Stimulated activated CD4-positive, alpha-beta T cell treated with anti-CD3 and anti-CD28 coated beads, Interleukin-12 subunit alpha, Interleukin-12 subunit beta, amount 100 ng/mL, for 24 hours (primary cell): Measurements from ENCODE around the gene REM1.
"Not testable (repeated sequence)": the region's sequence is repeated elsewhere in the genome, so short reads cannot be mapped to it uniquely, and the experiment has no call there.

Source experiments
- DNase-seq, 2 experiments: peaks; one replicate each; pipeline ENCODE4 v3.0.0-alpha.2; 2020; ENCODE audit warnings: low read depth in 2 of 2

The REM1 gene

GRCh38 chr20:31474758-31475427, at the start of gene REM1, which contains the start of gene DEFB124:
Gene REM1, plus strand, starts transcription at chr20:31475288. Its CDS starts 1,158 bp downstream, at chr20:31476446.
Gene DEFB124, minus strand, starts transcription at chr20:31475127. Its CDS starts 2,114 bp downstream, at chr20:31473013.
- no peak for DNase-seq

- DNase-seq, result no peak
Measured at GRCh38 chr20:31425797-31426196, 49.3 kb upstream of the REM1 start.

GRCh38 chr20:31426891-31427551, 48.1 kb upstream of the REM1 start:
- not testable (repeated sequence) for DNase-seq

GRCh38 chr20:31427576-31427975, 47.5 kb upstream of the REM1 start:
- not testable (repeated sequence) for DNase-seq

- no peak for DNase-seq
Measured at GRCh38 chr20:31430568-31431115, 44.4 kb upstream of the REM1 start.

DNA sequence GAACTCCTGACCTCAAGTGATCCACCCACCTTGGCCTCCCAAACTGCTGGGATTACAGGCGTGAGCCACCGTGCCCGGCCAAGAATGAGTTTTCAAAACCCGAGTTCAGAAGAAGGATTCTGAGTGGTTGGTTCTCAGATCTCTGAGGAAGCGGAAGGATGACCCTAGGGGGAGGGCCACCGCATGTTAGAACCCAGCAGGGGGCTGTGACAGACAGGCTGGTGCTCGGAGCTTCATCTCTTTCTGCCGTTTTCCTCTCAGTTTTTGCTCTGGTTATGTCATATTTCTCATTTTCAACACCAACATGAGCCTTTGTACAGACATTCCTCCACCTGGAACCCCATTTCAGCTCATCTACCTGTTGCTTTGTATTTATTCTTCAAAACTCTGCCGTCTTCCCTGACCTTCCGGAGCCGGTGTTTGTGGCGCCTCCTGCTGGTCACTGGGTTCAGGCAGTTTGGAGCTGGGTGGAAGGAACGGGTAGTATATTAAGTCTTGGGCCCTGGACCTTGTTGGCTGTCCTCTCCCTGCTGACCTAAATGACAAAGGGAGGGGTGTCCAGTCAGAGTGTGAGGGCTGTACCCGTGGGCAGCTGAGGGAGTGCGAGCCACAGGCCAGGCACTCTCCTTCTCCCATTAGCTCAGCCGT, 35.0 kb upstream of the REM1 start, which contains the start of gene DEFB123:
Gene DEFB123 (plus strand): TSS at position 621 of the 648 bp plus-strand sequence. CDS start 67 bp downstream, outside the sequence.
- DNase-seq, result peak in 1 of 2 experiments; percentile 11

DNA sequence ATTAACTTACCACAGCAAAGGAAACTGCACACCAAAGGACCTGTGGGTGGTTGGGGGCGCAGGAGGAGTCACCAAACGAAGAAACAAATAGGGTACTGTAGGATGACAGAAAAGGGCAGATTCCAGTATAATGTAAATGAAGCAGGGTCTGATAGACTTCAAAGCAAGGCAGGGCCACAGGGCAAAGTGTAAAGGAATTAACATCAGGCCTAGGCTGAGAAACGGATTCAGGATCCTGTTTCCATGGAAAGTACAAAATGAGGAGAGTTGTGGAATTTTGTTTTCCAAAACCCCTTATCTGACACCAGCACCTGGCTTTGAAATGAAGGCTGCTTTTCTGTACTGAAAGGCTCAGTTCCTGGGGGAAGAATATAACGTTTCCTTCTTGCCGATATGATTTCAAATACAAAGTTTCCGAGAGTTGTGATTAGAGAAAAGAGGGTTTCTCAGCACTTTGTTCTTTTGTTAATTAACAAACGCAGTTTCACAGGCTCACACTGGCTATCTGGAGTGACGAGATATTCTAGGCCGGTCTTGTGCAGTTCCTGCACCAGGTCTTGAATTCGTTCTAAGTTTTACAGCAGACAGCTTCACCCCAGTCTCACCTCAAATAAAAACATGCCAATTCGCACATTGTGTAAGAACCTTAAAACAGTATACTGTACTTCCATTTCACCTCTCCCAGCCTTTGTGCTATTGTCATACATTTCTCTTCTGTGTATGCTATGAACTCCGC, 28.8 kb upstream of the REM1 start:
- no peak for DNase-seq

DNA sequence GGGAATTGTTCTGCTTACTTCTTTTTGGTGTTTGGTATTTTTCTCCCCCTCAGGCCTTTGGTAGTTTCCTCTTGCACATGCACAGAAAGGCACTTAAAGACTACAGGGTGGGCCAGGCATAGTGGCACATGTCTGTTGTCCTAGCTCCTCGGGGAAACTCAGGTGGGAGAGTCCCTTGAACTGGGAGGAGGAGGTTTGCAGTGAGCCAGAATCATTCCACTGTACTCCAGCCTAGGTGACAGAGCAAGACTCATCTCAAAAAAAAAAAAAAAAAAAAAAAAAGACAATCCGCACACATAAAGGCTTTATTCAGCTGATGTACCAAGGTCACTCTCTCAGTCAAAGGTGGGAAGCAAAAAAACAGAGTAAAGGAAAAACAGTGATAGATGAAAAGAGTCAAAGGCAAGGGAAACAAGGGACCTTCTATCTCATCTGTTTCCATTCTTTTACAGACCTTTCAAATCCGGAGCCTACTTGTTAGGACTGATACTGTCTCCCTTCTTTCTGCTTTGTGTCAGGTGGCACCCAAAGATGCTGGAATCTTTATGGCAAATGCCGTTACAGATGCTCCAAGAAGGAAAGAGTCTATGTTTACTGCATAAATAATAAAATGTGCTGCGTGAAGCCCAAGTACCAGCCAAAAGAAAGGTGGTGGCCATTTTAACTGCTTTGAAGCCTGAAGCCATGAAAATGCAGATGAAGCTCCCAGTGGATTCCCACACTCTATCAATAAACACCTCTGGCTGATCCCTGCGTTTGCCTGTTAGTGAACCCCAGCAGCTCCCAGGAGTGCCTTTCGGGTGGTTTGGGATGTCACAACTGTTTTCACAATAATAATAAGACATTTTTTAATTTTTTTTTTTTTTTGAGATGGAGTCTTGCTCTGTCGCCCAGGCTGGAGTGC, 25.3 kb upstream of the REM1 start:
- DNase-seq, result no peak

- no peak for DNase-seq
Measured at GRCh38 chr20:31452575-31452974, 22.5 kb upstream of the REM1 start.

GRCh38 chr20:31454361-31454760, 20.7 kb upstream of the REM1 start:
- no peak for DNase-seq

DNA sequence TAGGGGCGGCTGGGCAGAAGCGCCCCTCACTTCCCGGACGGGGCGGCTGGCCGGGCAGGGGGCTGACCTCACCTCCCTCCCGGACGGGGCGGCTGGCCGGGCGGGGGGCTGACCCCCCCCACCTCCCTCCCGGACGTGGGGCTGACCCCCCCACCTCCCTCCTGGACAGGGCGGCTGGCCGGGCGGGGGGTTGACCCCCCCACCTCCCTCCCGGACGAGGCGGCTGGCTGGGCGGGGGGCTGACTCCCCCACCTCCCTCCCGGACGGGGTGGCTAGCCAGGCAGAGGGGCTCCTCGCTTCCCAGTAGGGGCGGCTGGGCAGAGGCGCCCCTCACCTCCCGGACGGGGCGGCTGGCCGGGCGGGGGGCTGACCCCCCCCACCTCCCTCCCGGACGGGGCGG, 4.1 kb upstream of the REM1 start:
- DNase-seq, result not testable (repeated sequence)

GRCh38 chr20:31472395-31473330, 2.4 kb upstream of the REM1 start:
- no peak for DNase-seq

DNA sequence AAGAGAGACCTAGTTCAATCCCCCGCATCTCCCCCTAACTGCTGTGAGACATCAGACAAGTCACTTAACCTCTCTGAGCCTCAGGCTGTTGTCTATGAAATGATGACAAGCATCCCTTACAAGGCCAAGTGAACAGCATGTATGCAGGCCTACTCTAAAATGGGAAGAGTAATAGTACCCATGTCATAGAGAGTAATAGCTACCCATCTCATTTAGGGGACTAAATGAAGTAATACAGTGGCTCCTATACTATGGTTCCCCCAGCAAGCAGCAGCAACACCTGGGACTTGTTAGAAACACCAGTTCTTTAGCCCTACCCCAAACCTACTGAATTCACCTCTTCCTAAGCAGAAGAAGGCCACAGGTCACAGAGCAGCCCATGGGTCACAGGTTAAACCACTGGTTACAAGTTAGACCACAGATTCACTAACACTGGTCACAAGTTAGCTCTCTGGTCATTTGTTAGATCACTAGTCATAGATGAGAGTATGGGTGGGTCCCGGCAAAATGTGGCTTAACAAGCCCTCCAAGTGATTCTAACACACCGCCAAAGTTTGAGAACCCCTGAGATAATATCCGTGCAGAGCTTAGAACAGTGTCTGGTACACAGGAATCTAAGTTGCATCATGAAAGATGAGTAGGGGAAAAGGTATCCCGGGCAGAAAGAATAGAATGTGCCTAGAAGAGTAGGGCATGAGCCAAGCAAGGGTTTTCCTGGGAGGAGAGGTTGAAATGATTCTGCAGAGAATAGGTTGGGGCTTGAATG, 1.6 kb upstream of the REM1 start:
- no peak for DNase-seq

GRCh38 chr20:31474097-31474436, 1.0 kb upstream of the REM1 start:
- DNase-seq, result no peak

GRCh38 chr20:31475472-31476293, 595 bp downstream of the REM1 start:
- no peak for DNase-seq

- no peak for DNase-seq
Measured at GRCh38 chr20:31476294-31476585, 1.2 kb downstream of the REM1 start.

DNA sequence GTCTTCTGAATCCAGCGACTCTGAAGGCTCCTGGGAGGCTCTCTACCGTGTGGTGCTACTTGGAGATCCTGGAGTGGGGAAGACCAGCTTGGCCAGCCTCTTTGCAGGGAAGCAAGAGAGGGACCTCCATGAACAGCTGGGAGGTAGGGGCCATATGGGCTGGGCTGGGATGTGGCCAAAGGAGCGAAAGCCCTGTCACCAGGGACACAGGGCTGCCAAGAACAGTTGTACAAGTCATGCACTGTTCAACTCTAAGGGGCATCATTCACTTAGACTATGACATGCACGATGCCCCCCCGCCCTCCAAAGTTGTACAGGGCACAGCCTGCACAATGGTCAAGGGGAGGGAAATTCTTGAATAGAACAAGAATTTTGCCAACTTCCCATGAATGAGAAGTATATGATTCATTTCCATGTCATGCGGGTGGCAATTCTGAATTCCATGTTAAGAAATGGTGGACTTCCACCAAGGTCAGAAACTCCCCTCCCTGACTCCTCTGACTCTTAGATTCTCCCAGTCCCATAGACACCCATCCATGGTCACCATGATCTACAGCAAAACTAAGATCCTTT, 1.6 kb downstream of the REM1 start:
- no peak for DNase-seq

DNA sequence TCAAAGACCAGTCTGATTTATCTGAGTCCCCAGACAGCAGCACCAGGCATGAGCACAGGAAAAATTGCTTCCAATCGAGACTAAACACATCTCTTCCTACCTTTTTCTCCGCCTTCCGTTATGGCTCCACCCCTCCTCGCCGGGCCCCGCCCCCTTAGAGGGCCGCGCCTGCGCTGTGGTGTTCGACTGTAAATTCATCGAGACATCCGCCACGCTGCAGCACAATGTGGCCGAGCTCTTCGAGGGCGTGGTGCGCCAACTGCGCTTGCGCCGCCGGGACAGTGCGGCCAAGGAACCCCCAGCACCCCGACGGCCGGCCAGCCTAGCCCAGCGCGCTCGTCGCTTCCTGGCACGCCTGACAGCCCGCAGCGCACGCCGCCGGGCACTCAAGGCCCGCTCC, 8.9 kb downstream of the REM1 start:
- peak in 1 of 2 experiments; percentile 17 for DNase-seq
